Measurements from ENCODE around the gene VDAC1.

GRCh38 chr5:133974142-133974541 lies 30.6 kb downstream of the VDAC1 start:
- TF ChIP-seq, protein P1, sequence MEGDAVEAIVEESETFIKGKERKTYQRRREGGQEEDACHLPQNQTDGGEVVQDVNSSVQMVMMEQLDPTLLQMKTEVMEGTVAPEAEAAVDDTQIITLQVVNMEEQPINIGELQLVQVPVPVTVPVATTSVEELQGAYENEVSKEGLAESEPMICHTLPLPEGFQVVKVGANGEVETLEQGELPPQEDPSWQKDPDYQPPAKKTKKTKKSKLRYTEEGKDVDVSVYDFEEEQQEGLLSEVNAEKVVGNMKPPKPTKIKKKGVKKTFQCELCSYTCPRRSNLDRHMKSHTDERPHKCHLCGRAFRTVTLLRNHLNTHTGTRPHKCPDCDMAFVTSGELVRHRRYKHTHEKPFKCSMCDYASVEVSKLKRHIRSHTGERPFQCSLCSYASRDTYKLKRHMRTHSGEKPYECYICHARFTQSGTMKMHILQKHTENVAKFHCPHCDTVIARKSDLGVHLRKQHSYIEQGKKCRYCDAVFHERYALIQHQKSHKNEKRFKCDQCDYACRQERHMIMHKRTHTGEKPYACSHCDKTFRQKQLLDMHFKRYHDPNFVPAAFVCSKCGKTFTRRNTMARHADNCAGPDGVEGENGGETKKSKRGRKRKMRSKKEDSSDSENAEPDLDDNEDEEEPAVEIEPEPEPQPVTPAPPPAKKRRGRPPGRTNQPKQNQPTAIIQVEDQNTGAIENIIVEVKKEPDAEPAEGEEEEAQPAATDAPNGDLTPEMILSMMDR (IDR thresholded peaks at IDR 0.05; ENCODE audit: insufficient read depth, low read length): no peak
- no peak for TF ChIP-seq GABPA (IDR thresholded peaks at IDR 0.05; ENCODE audit: low read depth)
- no peak for TF ChIP-seq POLR2AphosphoS5 (IDR thresholded peaks at IDR 0.05; ENCODE audit: low read depth)
- TF ChIP-seq, protein P2, sequence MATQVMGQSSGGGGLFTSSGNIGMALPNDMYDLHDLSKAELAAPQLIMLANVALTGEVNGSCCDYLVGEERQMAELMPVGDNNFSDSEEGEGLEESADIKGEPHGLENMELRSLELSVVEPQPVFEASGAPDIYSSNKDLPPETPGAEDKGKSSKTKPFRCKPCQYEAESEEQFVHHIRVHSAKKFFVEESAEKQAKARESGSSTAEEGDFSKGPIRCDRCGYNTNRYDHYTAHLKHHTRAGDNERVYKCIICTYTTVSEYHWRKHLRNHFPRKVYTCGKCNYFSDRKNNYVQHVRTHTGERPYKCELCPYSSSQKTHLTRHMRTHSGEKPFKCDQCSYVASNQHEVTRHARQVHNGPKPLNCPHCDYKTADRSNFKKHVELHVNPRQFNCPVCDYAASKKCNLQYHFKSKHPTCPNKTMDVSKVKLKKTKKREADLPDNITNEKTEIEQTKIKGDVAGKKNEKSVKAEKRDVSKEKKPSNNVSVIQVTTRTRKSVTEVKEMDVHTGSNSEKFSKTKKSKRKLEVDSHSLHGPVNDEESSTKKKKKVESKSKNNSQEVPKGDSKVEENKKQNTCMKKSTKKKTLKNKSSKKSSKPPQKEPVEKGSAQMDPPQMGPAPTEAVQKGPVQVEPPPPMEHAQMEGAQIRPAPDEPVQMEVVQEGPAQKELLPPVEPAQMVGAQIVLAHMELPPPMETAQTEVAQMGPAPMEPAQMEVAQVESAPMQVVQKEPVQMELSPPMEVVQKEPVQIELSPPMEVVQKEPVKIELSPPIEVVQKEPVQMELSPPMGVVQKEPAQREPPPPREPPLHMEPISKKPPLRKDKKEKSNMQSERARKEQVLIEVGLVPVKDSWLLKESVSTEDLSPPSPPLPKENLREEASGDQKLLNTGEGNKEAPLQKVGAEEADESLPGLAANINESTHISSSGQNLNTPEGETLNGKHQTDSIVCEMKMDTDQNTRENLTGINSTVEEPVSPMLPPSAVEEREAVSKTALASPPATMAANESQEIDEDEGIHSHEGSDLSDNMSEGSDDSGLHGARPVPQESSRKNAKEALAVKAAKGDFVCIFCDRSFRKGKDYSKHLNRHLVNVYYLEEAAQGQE (IDR thresholded peaks at IDR 0.05; ENCODE audit: insufficient replicate concordance, low read depth): no peak
- no peak for TF ChIP-seq SPI1 (IDR thresholded peaks at IDR 0.05; ENCODE audit: borderline replicate concordance, low read depth)

All from HL-60 (cell line).